HuH-7 (cell line): ENCODE data around the gene TEX13D.

Experiments
- DNase-seq: peaks from one replicate; pipeline ENCODE4 v3.0.0; 2011; ENCODE audit warnings: low spot score

TEX13D gene

GRCh38 chrX:124348885-124349453 lies 16.5 kb downstream of the TEX13D start:
- DNase-seq, result no peak

GRCh38 chrX:124354648-124355047 lies 22.2 kb downstream of the TEX13D start:
- no peak for DNase-seq

GRCh38 chrX:124358800-124359383 lies 26.4 kb downstream of the TEX13D start:
- DNase-seq, result no peak

GRCh38 chrX:124362072-124362471 lies 29.6 kb downstream of the TEX13D start:
- no peak for DNase-seq

- DNase-seq, result no peak
Observed at GRCh38 chrX:124362761-124363160, 30.3 kb downstream of the TEX13D start.

GRCh38 chrX:124369722-124370121 lies 37.3 kb downstream of the TEX13D start:
- DNase-seq, result no peak

- no peak for DNase-seq
Observed at GRCh38 chrX:124373348-124373747, 40.9 kb downstream of the TEX13D start.

GRCh38 chrX:124378643-124379042 lies 46.2 kb downstream of the TEX13D start:
- no peak for DNase-seq

GRCh38 chrX:124383354-124383753 lies 50.9 kb downstream of the TEX13D start:
- no peak for DNase-seq

GRCh38 chrX:124386401-124386800 lies 53.9 kb downstream of the TEX13D start:
- DNase-seq, result no peak
